ENCODE results near the gene WDR19.
"Not testable (repeated sequence)": the region's sequence is repeated elsewhere in the genome, so short reads cannot be mapped to it uniquely, and the experiment has no call there.

WDR19 gene

GRCh38 chr4:39255871-39256270 is 73.5 kb downstream of the WDR19 start:
- Mint-ChIP-seq H3K27me3 (ENCODE audit: low read depth) (no peaks in the 10 kb centered on the region), H3K27ac (no peak overlapping the region), H3K4me1 (ENCODE audit: low read depth) (no peaks in the 10 kb centered on the region), H3K4me3 (no peak overlapping the region), H3K9me3 (no peaks in the 10 kb centered on the region), H3K36me3 (ENCODE audit: low read depth) (peaks cover 2% of the 10 kb centered on the region)

- Mint-ChIP-seq H3K36me3 (ENCODE audit: low read depth) (peaks cover 2% of the 10 kb centered on the region), H3K27me3 (ENCODE audit: low read depth) (no peaks in the 10 kb centered on the region), H3K27ac (no peak overlapping the region), H3K4me1 (ENCODE audit: low read depth) (no peaks in the 10 kb centered on the region), H3K4me3 (no peak overlapping the region), H3K9me3 (no peaks in the 10 kb centered on the region)
Observed at GRCh38 chr4:39256436-39256835, 74.1 kb downstream of the WDR19 start.

GRCh38 chr4:39259571-39260330 is 77.4 kb downstream of the WDR19 start:
- Mint-ChIP-seq H3K4me1 (ENCODE audit: low read depth) (no peaks in the 10 kb centered on the region), H3K4me3 (no peak overlapping the region), H3K36me3 (ENCODE audit: low read depth) (peaks cover 2% of the 10 kb centered on the region), H3K27me3 (ENCODE audit: low read depth) (no peaks in the 10 kb centered on the region), H3K9me3 (no peaks in the 10 kb centered on the region), H3K27ac (no peak overlapping the region)

- no peaks in the 10 kb centered on the region for H3K9me3 Mint-ChIP-seq
- no peak overlapping the region for H3K27ac Mint-ChIP-seq
- H3K4me1 Mint-ChIP-seq (ENCODE audit: low read depth): no peaks in the 10 kb centered on the region
- H3K27me3 Mint-ChIP-seq (ENCODE audit: low read depth): no peaks in the 10 kb centered on the region
- no peaks in the 10 kb centered on the region for H3K36me3 Mint-ChIP-seq (ENCODE audit: low read depth)
- H3K4me3 Mint-ChIP-seq: no peak overlapping the region
Observed at GRCh38 chr4:39263895-39264294, 81.6 kb downstream of the WDR19 start.

- Mint-ChIP-seq H3K9me3 (no peaks in the 10 kb centered on the region), H3K36me3 (ENCODE audit: low read depth) (peaks cover 10% of the 10 kb centered on the region), H3K4me1 (ENCODE audit: low read depth) (no peaks in the 10 kb centered on the region), H3K27ac (no peak overlapping the region), H3K27me3 (ENCODE audit: low read depth) (no peaks in the 10 kb centered on the region), H3K4me3 (no peak overlapping the region)
Observed at GRCh38 chr4:39274503-39274902, 92.2 kb downstream of the WDR19 start.

- H3K27me3 Mint-ChIP-seq (ENCODE audit: low read depth); H3K4me3 Mint-ChIP-seq; H3K27ac Mint-ChIP-seq; H3K9me3 Mint-ChIP-seq; H3K4me1 Mint-ChIP-seq (ENCODE audit: low read depth): not testable (repeated sequence)
- H3K36me3 Mint-ChIP-seq (ENCODE audit: low read depth): peaks cover 12% of the 10 kb centered on the region
Observed at GRCh38 chr4:39277661-39278060, 95.3 kb downstream of the WDR19 start.

- H3K36me3 Mint-ChIP-seq (ENCODE audit: low read depth): peaks cover 8% of the 10 kb centered on the region
- H3K4me1 Mint-ChIP-seq (ENCODE audit: low read depth): no peaks in the 10 kb centered on the region
- H3K4me3 Mint-ChIP-seq: no peak overlapping the region
- no peaks in the 10 kb centered on the region for H3K9me3 Mint-ChIP-seq
- no peaks in the 10 kb centered on the region for H3K27me3 Mint-ChIP-seq (ENCODE audit: low read depth)
- no peak overlapping the region for H3K27ac Mint-ChIP-seq
Observed at GRCh38 chr4:39278476-39278875, 96.1 kb downstream of the WDR19 start.

GRCh38 chr4:39279416-39279815 is 97.1 kb downstream of the WDR19 start:
- no peaks in the 10 kb centered on the region for H3K27me3 Mint-ChIP-seq (ENCODE audit: low read depth)
- H3K4me3 Mint-ChIP-seq: no peak overlapping the region
- no peaks in the 10 kb centered on the region for H3K4me1 Mint-ChIP-seq (ENCODE audit: low read depth)
- no peaks in the 10 kb centered on the region for H3K9me3 Mint-ChIP-seq
- H3K27ac Mint-ChIP-seq: no peak overlapping the region
- peaks cover 13% of the 10 kb centered on the region for H3K36me3 Mint-ChIP-seq (ENCODE audit: low read depth)

GRCh38 chr4:39280770-39281169 is 98.4 kb downstream of the WDR19 start:
- Mint-ChIP-seq H3K4me3 (no peak overlapping the region), H3K9me3 (no peaks in the 10 kb centered on the region), H3K36me3 (ENCODE audit: low read depth) (peaks cover 14% of the 10 kb centered on the region), H3K27ac (no peak overlapping the region), H3K4me1 (ENCODE audit: low read depth) (peaks cover under 1% of the 10 kb centered on the region), H3K27me3 (ENCODE audit: low read depth) (no peaks in the 10 kb centered on the region)

GRCh38 chr4:39285111-39285795 is 102.9 kb downstream of the WDR19 start:
- no peaks in the 10 kb centered on the region for H3K27me3 Mint-ChIP-seq (ENCODE audit: low read depth)
- peaks cover 37% of the 10 kb centered on the region for H3K36me3 Mint-ChIP-seq (ENCODE audit: low read depth)
- no peak overlapping the region for H3K4me3 Mint-ChIP-seq
- H3K9me3 Mint-ChIP-seq: no peaks in the 10 kb centered on the region
- H3K27ac Mint-ChIP-seq: no peak overlapping the region
- H3K4me1 Mint-ChIP-seq (ENCODE audit: low read depth): peaks cover 13% of the 10 kb centered on the region

GRCh38 chr4:39285853-39286252 is 103.5 kb downstream of the WDR19 start:
- Mint-ChIP-seq H3K36me3 (ENCODE audit: low read depth) (peaks cover 37% of the 10 kb centered on the region), H3K4me3 (no peak overlapping the region), H3K27me3 (ENCODE audit: low read depth) (no peaks in the 10 kb centered on the region), H3K9me3 (no peaks in the 10 kb centered on the region), H3K4me1 (ENCODE audit: low read depth) (peaks cover 13% of the 10 kb centered on the region), H3K27ac (peak overlapping the region; percentile 2)

- Mint-ChIP-seq H3K4me1 (ENCODE audit: low read depth) (peaks cover 13% of the 10 kb centered on the region), H3K9me3 (no peaks in the 10 kb centered on the region), H3K27me3 (ENCODE audit: low read depth) (no peaks in the 10 kb centered on the region), H3K4me3 (no peak overlapping the region), H3K27ac (peak overlapping the region; percentile 2), H3K36me3 (ENCODE audit: low read depth) (peaks cover 39% of the 10 kb centered on the region)
Observed at GRCh38 chr4:39286263-39286662, 103.9 kb downstream of the WDR19 start.

- peaks cover 48% of the 10 kb centered on the region for H3K36me3 Mint-ChIP-seq (ENCODE audit: low read depth)
- H3K27ac Mint-ChIP-seq: no peak overlapping the region
- peaks cover 14% of the 10 kb centered on the region for H3K4me1 Mint-ChIP-seq (ENCODE audit: low read depth)
- no peaks in the 10 kb centered on the region for H3K27me3 Mint-ChIP-seq (ENCODE audit: low read depth)
- H3K9me3 Mint-ChIP-seq: no peaks in the 10 kb centered on the region
- no peak overlapping the region for H3K4me3 Mint-ChIP-seq
Observed at GRCh38 chr4:39287223-39287622, 104.9 kb downstream of the WDR19 start.

- Mint-ChIP-seq H3K27me3 (ENCODE audit: low read depth) (no peaks in the 10 kb centered on the region), H3K27ac (no peak overlapping the region), H3K36me3 (ENCODE audit: low read depth) (peaks cover 59% of the 10 kb centered on the region), H3K4me3 (no peak overlapping the region), H3K4me1 (ENCODE audit: low read depth) (peaks cover 9% of the 10 kb centered on the region), H3K9me3 (no peaks in the 10 kb centered on the region)
Observed at GRCh38 chr4:39291686-39292085, 109.4 kb downstream of the WDR19 start.

- H3K4me3 Mint-ChIP-seq; H3K27me3 Mint-ChIP-seq (ENCODE audit: low read depth); H3K27ac Mint-ChIP-seq; H3K4me1 Mint-ChIP-seq (ENCODE audit: low read depth); H3K9me3 Mint-ChIP-seq: not testable (repeated sequence)
- H3K36me3 Mint-ChIP-seq (ENCODE audit: low read depth): peaks cover 52% of the 10 kb centered on the region
Observed at GRCh38 chr4:39292433-39292832, 110.1 kb downstream of the WDR19 start.
